Glutamatergic neuron (in vitro differentiated cells): Measurements from ENCODE around the gene CD244. TPM values are rescaled to one million over a fixed set of nuclear protein-coding genes. Genes with fewer than 3 reads are reported as not detected.

Experiments used
- DNase-seq: peaks from one replicate; pipeline ENCODE4 v3.0.0; 2022
- H3K27ac Mint-ChIP-seq: one replicate; pipeline ENCODE4 v1.8.0; 2020; ENCODE audit warnings: mild to moderate bottlenecking, mixed read lengths, inconsistent platforms; ENCODE audit not compliant: unreplicated experiment
- H3K27me3 Mint-ChIP-seq: one replicate; pipeline ENCODE4 v1.8.0; 2020; ENCODE audit warnings: mild to moderate bottlenecking, moderate library complexity, mixed read lengths, inconsistent platforms; ENCODE audit not compliant: unreplicated experiment
- H3K36me3 Mint-ChIP-seq: one replicate; pipeline ENCODE4 v1.8.0; 2020; ENCODE audit warnings: mild to moderate bottlenecking, mixed read lengths, inconsistent platforms; ENCODE audit not compliant: unreplicated experiment
- H3K4me1 Mint-ChIP-seq: one replicate; pipeline ENCODE4 v1.8.0; 2020; ENCODE audit warnings: mild to moderate bottlenecking, low read depth, mixed read lengths, inconsistent platforms; ENCODE audit not compliant: unreplicated experiment
- H3K4me3 Mint-ChIP-seq: one replicate; pipeline ENCODE4 v1.8.0; 2020; ENCODE audit warnings: mild to moderate bottlenecking, mixed read lengths, inconsistent platforms; ENCODE audit not compliant: unreplicated experiment
- H3K9me3 Mint-ChIP-seq: one replicate; pipeline ENCODE4 v1.8.0; 2020; ENCODE audit warnings: mild to moderate bottlenecking, moderate library complexity, mixed read lengths, inconsistent platforms; ENCODE audit not compliant: unreplicated experiment
- total RNA-seq: library from RNA; stranded (reverse); fragmentation: NEBNext Ultra II Directional; extraction: Animal tissue kit (Norgen Biotek cat#: 25700); gene quantifications from one replicate; pipeline ENCODE4 v1.2.1, GENCODE V29; 2021; ENCODE audit not compliant: unreplicated experiment
- TF ChIP-seq, protein P1 (sequence below): fragments of 200-600 bp; sonication (generic); IDR thresholded peaks from one replicate; pipeline ENCODE4 v1.5.0; 2021; ENCODE audit not compliant: partially characterized antibody, unreplicated experiment

Gene CD244
- total RNA-seq, 1 donor from 2014 or later: not detected

DNA sequence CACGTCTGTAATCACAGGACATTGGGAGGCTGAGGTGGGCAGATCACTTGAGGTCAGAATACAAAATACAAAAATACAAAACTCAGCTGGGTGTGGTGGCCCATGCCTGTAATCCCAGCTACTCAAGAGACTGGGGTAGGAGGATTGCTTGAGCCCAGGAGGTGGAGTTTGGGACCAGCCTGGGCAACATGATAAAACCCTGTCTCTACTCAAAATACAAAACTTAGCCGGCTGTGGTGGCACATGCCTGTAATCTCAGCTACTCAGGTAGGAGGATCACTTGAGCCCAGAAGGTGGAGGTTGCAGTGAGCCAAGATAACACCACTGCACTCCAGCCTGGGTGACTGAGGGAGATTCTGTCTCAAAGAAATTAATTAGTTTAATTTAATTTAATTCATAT lies 28.8 kb upstream of the CD244 start:
- H3K9me3 Mint-ChIP-seq: peaks cover 1% of the 10 kb centered on the region
- TF ChIP-seq, protein P1, sequence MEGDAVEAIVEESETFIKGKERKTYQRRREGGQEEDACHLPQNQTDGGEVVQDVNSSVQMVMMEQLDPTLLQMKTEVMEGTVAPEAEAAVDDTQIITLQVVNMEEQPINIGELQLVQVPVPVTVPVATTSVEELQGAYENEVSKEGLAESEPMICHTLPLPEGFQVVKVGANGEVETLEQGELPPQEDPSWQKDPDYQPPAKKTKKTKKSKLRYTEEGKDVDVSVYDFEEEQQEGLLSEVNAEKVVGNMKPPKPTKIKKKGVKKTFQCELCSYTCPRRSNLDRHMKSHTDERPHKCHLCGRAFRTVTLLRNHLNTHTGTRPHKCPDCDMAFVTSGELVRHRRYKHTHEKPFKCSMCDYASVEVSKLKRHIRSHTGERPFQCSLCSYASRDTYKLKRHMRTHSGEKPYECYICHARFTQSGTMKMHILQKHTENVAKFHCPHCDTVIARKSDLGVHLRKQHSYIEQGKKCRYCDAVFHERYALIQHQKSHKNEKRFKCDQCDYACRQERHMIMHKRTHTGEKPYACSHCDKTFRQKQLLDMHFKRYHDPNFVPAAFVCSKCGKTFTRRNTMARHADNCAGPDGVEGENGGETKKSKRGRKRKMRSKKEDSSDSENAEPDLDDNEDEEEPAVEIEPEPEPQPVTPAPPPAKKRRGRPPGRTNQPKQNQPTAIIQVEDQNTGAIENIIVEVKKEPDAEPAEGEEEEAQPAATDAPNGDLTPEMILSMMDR: no peak
- H3K36me3 Mint-ChIP-seq: no peaks in the 10 kb centered on the region
- H3K4me3 Mint-ChIP-seq: no peak overlapping the region
- H3K27ac Mint-ChIP-seq: no peak overlapping the region
- no peaks in the 10 kb centered on the region for H3K27me3 Mint-ChIP-seq
- no peak for DNase-seq
- no peaks in the 10 kb centered on the region for H3K4me1 Mint-ChIP-seq

DNA sequence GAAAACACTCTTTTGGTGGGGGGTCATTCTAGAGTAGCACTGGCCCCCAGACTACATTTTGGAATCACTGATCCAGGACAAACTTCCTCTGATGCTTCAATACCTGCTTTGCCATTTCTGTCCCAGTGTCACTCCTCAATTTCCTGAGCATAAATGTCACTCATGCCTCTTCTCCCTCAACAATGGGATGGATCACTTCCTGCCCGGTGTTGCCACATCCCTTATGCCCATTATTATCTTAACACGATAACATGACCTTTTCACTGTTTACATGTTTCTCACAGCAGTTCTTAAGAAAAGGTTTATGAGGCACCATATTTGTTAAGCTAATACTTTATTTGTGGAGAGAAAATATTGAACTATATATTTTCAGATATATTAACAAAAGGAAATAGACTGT lies 26.2 kb upstream of the CD244 start:
- Mint-ChIP-seq H3K27me3 (peaks cover 2% of the 10 kb centered on the region), H3K4me3 (no peak overlapping the region), H3K36me3 (no peaks in the 10 kb centered on the region), H3K27ac (no peak overlapping the region), H3K9me3 (no peaks in the 10 kb centered on the region), H3K4me1 (no peaks in the 10 kb centered on the region)
- no peak for DNase-seq
- TF ChIP-seq, protein P1: no peak

DNA sequence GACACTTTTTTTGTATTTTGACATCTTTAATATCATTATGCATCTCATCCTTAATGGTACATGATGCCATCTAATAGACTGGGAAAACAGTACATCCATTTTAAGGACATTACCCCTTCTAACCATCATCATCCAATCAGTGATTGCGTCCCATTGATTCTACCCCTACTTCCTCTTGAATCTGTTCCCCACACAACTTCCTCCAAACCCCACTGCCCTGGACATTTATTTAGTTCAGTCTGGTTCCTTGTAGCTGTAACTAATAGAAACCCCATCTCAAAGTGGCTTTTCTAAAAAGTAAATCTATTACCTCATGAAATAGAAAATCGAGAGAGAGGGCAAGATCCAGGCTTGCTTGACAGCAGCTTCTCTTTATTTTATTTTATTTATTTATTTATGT lies 24.4 kb upstream of the CD244 start:
- no peaks in the 10 kb centered on the region for H3K36me3 Mint-ChIP-seq
- H3K27me3 Mint-ChIP-seq: peaks cover 2% of the 10 kb centered on the region
- no peaks in the 10 kb centered on the region for H3K9me3 Mint-ChIP-seq

GRCh38 chr1:160885042-160885441 lies 22.4 kb upstream of the CD244 start, which contains the start of gene ITLN1:
Gene ITLN1, minus strand, starts transcription at chr1:160885180. Its CDS starts 303 bp downstream, at chr1:160884877.
- TF ChIP-seq, protein P1: no peak
- no peak for DNase-seq
- Mint-ChIP-seq H3K4me3 (no peak within 1 kb of the TSS), H3K36me3 (no peaks in the 10 kb centered on the region), H3K9me3 (no peaks in the 10 kb centered on the region), H3K27me3 (peaks cover 2% of the 10 kb centered on the region), H3K27ac (no peak within 1 kb of the TSS), H3K4me1 (no peaks in the 10 kb centered on the region)

More for the DNA sequence above, 24.4 kb upstream of the CD244 start:
- H3K4me3 Mint-ChIP-seq: no peak overlapping the region
- no peaks in the 10 kb centered on the region for H3K4me1 Mint-ChIP-seq
- H3K27ac Mint-ChIP-seq: no peak overlapping the region
- TF ChIP-seq, protein P1: no peak
- DNase-seq: no peak

GRCh38 chr1:160884579-160884978 lies 21.9 kb upstream of the CD244 start:
- no peak for DNase-seq
- H3K27me3 Mint-ChIP-seq: peaks cover 2% of the 10 kb centered on the region
- H3K9me3 Mint-ChIP-seq: no peaks in the 10 kb centered on the region
- no peaks in the 10 kb centered on the region for H3K36me3 Mint-ChIP-seq
- no peak overlapping the region for H3K27ac Mint-ChIP-seq
- no peak overlapping the region for H3K4me3 Mint-ChIP-seq
- TF ChIP-seq, protein P1: no peak
- H3K4me1 Mint-ChIP-seq: no peaks in the 10 kb centered on the region
